MCF 10A (cell line): Measurements from ENCODE around the gene TGFBR1. TPM values are rescaled to one million over a fixed set of nuclear protein-coding genes. Genes with fewer than 3 reads are reported as not detected.

Experiments used
- BruUV-seq: library from RNA; stranded (reverse); fragments of 400-500 nt; replicated peaks from 2 replicates; lab custom pipeline; 2021; lab: Mats Ljungman, UMichigan
- CTCF ChIA-PET: fragments of 300-600 bp; sonication (Branson Sonifier 250); formaldehyde crosslinking; extraction: SDS; loops from one replicate; lab custom pipeline; 2021; ENCODE audit warnings: antibody characterized with exemption, inconsistent platforms; lab: Yijun Ruan, JAX
- POLR2A ChIA-PET: fragments of 300-600, 350-650 bp; sonication (Branson Sonifier 250); formaldehyde crosslinking; extraction: SDS; loops from one replicate; lab custom pipeline; 2020; ENCODE audit warnings: antibody characterized with exemption, inconsistent platforms; lab: Yijun Ruan, JAX
- DNase-seq: peaks from one replicate; pipeline ENCODE4 v3.0.0-alpha.2; 2018; ENCODE audit not compliant: unreplicated experiment
- H3K27ac Mint-ChIP-seq: one replicate; pipeline ENCODE4 v1.8.0; 2022; ENCODE audit warnings: mild to moderate bottlenecking, low read depth, mixed read lengths; ENCODE audit not compliant: unreplicated experiment
- H3K27me3 Mint-ChIP-seq: one replicate; pipeline ENCODE4 v1.8.0; 2022; ENCODE audit warnings: mixed read lengths; ENCODE audit not compliant: insufficient read depth, unreplicated experiment
- H3K36me3 Mint-ChIP-seq: one replicate; pipeline ENCODE4 v1.8.0; 2022; ENCODE audit warnings: mild to moderate bottlenecking, moderate library complexity, mixed read lengths; ENCODE audit not compliant: insufficient read depth, unreplicated experiment
- H3K4me1 Mint-ChIP-seq: one replicate; pipeline ENCODE4 v1.8.0; 2022; ENCODE audit warnings: mixed read lengths; ENCODE audit not compliant: insufficient read depth, unreplicated experiment
- H3K4me3 Mint-ChIP-seq: one replicate; pipeline ENCODE4 v1.8.0; 2022; ENCODE audit warnings: mild to moderate bottlenecking, moderate library complexity, mixed read lengths; ENCODE audit not compliant: unreplicated experiment
- H3K9me3 Mint-ChIP-seq: one replicate; pipeline ENCODE4 v1.8.0; 2022; ENCODE audit warnings: mixed read lengths; ENCODE audit not compliant: unreplicated experiment
- intact Hi-C: fragments of 100-400 bp; cut with micrococcal nuclease; formaldehyde crosslinking; loops from 2 replicates; pipeline ENCODE4 v1.14.1; 2022
- total RNA-seq: library from RNA; stranded (reverse); gene quantifications from 2 replicates; pipeline ENCODE4 v1.2.3, GENCODE V29; 2022
- TF ChIP-seq, protein P1 (sequence below): fragments of 200-600 bp; IDR thresholded peaks from one replicate; pipeline ENCODE4 v1.8.0; 2022; ENCODE audit warnings: antibody characterized with exemption, mild to moderate bottlenecking; ENCODE audit not compliant: unreplicated experiment

TGFBR1 gene
- total RNA-seq, 1 experiment from 2014 or later: 27.6 TPM

- ChIA-PET CTCF (interaction anchor here (0.6 kb wide), 1 partner anchor 77 kb away, joined by 4 read pairs; no protein-coding TSS in a partner anchor), POLR2A (interaction anchor here (1.1 kb wide), 1 partner anchor 25 kb away, joined by 3 read pairs; the partner anchor contains the start of gene TGFBR1)
- no peak for DNase-seq
- H3K4me1 Mint-ChIP-seq: no peaks in the 10 kb centered on the region
- no peaks in the 10 kb centered on the region for H3K9me3 Mint-ChIP-seq
- H3K27ac Mint-ChIP-seq: no peak overlapping the region
- peaks cover 44% of the 10 kb centered on the region for H3K27me3 Mint-ChIP-seq
- TF ChIP-seq, protein P1, sequence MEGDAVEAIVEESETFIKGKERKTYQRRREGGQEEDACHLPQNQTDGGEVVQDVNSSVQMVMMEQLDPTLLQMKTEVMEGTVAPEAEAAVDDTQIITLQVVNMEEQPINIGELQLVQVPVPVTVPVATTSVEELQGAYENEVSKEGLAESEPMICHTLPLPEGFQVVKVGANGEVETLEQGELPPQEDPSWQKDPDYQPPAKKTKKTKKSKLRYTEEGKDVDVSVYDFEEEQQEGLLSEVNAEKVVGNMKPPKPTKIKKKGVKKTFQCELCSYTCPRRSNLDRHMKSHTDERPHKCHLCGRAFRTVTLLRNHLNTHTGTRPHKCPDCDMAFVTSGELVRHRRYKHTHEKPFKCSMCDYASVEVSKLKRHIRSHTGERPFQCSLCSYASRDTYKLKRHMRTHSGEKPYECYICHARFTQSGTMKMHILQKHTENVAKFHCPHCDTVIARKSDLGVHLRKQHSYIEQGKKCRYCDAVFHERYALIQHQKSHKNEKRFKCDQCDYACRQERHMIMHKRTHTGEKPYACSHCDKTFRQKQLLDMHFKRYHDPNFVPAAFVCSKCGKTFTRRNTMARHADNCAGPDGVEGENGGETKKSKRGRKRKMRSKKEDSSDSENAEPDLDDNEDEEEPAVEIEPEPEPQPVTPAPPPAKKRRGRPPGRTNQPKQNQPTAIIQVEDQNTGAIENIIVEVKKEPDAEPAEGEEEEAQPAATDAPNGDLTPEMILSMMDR: no peak
- no TSS peak for BruUV-seq
- H3K36me3 Mint-ChIP-seq: no peaks in the 10 kb centered on the region
- no peak overlapping the region for H3K4me3 Mint-ChIP-seq
- intact Hi-C loops: no loop called here
Measured at GRCh38 chr9:99079542-99079941, 25.4 kb upstream of the TGFBR1 start.

DNA sequence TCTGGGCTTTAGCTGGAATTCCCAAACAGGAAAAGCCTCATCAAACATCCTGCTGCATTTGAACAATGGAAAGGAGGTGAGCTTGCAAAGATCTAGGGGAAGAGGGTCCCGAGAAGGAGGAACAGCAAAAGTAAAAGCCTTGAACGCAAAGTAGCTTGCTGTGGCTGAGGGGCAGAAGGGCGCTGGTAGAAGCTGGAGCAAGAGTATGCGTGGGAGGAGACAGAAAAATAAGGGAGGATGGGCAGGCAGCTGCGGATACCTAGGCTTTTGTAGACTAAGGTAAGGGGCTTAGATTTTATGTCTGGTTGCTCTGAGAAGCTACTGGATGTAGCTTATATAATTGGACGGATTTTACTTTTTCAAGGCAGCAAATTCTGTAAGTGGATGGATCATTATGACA is 21.9 kb upstream of the TGFBR1 start:
- H3K9me3 Mint-ChIP-seq: no peaks in the 10 kb centered on the region
- TF ChIP-seq, protein P1: no peak
- H3K27me3 Mint-ChIP-seq: peaks cover 33% of the 10 kb centered on the region
- no peak for DNase-seq
- POLR2A ChIA-PET: interaction anchor here (0.6 to 1.2 kb wide), 2 partner anchors 22 to 39 kb away, joined by 3 read pairs; partner anchors contain the start of gene TGFBR1
- H3K27ac Mint-ChIP-seq: no peak overlapping the region
- H3K4me1 Mint-ChIP-seq: no peaks in the 10 kb centered on the region
- H3K4me3 Mint-ChIP-seq: no peak overlapping the region
- intact Hi-C loops: no loop called here
- no TSS peak for BruUV-seq
- H3K36me3 Mint-ChIP-seq: no peaks in the 10 kb centered on the region
- CTCF ChIA-PET: interaction anchor here (0.7 to 1.5 kb wide), 2 partner anchors 87 to 107 kb away, joined by 3 to 4 read pairs; no protein-coding TSS in a partner anchor

- peak; percentile 22 for DNase-seq
- Mint-ChIP-seq H3K36me3 (no peaks in the 10 kb centered on the region), H3K27me3 (peaks cover 16% of the 10 kb centered on the region), H3K4me1 (no peaks in the 10 kb centered on the region), H3K4me3 (no peak overlapping the region), H3K9me3 (no peaks in the 10 kb centered on the region), H3K27ac (no peak overlapping the region)
- TF ChIP-seq, protein P1: no peak
- POLR2A ChIA-PET: no interaction called here
- CTCF ChIA-PET: interaction anchor here (0.6 to 0.7 kb wide), 2 partner anchors 227 to 312 kb away, joined by 3 to 4 read pairs; no protein-coding TSS in a partner anchor
- no TSS peak for BruUV-seq
- intact Hi-C loops: no loop called here
Measured at GRCh38 chr9:99085949-99086948, 18.7 kb upstream of the TGFBR1 start.

- intact Hi-C loops: no loop called here
- Mint-ChIP-seq H3K4me3 (no peak overlapping the region), H3K27me3 (peaks cover 15% of the 10 kb centered on the region), H3K9me3 (no peaks in the 10 kb centered on the region), H3K4me1 (no peaks in the 10 kb centered on the region), H3K36me3 (no peaks in the 10 kb centered on the region), H3K27ac (no peak overlapping the region)
- ChIA-PET CTCF (no interaction called here), POLR2A (no interaction called here)
- no peak for DNase-seq
- BruUV-seq: no TSS peak
- TF ChIP-seq, protein P1: no peak
Measured at GRCh38 chr9:99087462-99087861, 17.5 kb upstream of the TGFBR1 start.
